ENCODE measurements around the gene NAPG.
"Not testable (repeated sequence)": the region's sequence is repeated elsewhere in the genome, so short reads cannot be mapped to it uniquely, and the experiment has no call there.

Gene NAPG

DNA sequence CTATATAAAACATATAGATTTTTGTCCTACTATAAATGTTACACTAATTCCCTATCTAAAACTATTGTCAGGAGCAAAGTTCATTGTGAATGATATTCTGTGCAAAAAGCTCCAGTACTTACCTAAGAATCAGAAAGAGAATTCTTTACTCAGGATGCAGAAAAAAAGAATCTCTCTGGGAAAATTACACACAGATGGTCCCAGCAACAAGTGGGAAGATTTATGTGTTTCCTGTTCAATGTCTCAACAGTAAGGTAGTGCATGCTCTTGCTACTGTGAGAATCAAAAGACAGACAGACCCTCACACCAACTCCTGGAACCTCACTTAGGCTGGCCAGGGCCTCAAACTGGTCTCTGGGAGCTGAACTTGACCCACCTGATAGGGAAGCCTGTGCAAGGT is 11.2 kb upstream of the NAPG start:
- DNase-seq (ENCODE audit: low read depth), result no peak

DNA sequence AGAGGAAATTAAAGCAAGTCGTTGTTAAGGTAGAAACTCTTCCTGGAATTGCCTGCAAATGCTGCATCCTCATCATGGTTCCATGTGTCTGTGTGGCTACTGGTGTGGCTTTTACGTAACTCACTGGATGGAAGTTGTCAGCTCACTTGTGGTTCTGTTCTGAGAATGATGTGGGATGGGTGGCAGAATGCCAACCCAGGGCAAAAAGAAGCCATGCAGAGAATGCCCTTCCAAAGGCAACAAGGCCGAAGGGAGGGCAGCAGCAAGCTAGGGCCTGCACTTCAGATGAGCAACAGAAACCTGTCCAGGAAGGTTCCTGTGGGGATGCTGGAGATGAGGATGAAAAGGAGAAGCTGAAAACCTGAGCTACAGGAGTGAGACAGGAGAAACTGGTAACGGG is 10.4 kb upstream of the NAPG start:
- no peak for DNase-seq (ENCODE audit: low read depth)

GRCh38 chr18:10516078-10516477 is 9.7 kb upstream of the NAPG start:
- no peak for DNase-seq (ENCODE audit: low read depth)

GRCh38 chr18:10518595-10519255 is 7.1 kb upstream of the NAPG start:
- DNase-seq (ENCODE audit: low read depth), result no peak

- DNase-seq (ENCODE audit: low read depth), result no peak
Measured at GRCh38 chr18:10519366-10519765, 6.5 kb upstream of the NAPG start.

- peak; percentile 27 for DNase-seq (ENCODE audit: low read depth)
Measured at GRCh38 chr18:10519999-10520935, 5.6 kb upstream of the NAPG start.

DNA sequence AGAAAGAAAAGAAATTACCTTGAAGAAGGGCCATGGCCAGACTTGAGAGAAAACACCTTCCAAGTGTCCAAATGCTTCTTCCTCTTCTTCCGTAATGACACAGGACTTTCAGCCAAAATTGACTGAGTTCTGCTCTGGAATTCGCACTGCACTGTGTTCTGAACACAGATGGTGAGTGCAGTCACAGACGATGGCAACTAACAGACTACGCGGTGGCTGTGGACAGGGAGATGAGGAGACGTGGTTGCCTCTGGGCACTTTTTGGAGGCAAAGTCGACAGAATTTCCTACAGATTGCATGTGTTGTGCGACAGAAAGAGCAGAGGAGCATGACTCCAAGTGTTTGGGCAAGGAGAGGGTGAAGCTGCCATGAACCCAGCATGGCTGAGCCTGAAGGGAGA is 4.3 kb upstream of the NAPG start:
- DNase-seq (ENCODE audit: low read depth), result no peak

DNA sequence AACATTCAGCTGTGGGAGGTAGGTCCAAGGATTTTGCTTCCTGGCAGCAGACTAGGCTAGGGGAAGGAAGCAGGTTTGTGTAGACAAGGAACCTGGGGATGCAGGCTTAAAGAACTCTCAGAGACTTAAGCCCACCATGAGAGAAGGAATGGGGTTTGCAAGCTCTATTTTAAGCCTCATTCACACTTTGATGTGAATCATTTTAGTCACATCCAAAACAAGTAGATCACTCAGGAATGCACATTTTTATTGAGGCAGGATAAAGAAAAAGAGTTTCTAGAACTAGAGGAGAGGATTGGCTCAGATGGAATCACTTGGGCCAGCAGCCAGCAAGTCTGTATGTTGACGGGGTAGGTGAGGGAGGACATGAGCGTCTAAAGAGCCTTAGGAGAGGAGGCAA is 3.3 kb upstream of the NAPG start:
- no peak for DNase-seq (ENCODE audit: low read depth)

DNA sequence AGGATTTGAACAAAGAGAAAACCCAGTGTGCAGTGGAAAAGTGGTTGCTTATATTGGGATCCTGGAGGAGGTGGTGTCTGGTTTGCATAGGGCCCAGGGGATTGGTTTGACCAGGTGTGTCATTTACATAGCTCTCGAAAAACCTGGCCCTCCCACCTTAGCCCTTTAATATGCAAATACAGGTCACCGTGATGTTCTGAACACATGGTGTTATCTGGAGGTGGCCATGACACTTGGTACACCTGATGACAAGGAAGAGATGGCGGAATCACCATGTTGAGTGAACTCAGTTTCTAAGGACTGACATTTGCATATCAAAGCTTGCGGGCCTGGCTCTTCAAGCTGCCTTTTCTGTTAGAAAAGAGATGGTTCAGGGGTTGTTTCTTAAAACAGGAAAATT is 2.3 kb upstream of the NAPG start:
- DNase-seq (ENCODE audit: low read depth), result no peak

DNA sequence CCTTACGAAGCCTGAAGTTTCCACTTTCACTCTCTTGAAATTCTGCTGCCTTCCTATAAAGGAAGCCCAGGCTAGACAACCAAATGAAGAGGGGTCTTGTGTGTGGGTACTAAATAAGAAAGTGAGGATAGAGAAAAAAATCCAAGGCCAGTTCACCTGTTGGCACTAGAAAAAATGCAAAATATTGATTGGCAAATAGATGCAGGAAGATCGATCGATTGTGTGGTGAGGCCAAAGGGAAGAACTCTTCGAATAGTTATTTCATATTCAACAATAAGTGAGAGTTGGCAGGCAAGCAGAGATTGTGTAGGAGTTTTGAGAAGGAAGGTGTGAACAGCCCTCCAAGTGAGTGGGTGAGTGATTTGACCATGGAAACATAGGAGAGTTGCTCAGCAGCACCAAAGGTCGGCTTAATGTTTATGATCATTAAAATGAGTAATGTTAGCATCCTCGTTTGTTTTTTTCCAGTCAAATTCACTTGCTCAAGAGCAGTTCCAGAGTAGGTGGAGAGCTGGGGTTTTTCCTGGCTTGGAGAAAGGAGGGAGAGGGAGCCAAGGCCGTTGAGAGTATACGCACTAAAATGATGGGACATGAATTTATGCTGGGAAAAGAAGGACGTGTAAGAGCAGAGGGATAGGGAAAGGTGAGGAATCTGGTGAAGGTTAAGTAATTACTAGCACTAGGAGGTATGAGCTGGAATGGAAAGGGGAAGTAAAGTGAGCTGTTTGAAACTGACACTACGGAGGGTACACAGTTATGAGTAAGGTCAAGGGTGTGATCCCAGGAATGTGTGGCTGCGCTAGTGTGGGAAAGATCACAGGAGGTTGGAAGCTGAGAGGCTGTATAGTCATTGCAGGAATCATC is 1.1 kb upstream of the NAPG start:
- no peak for DNase-seq (ENCODE audit: low read depth)

- no peak for DNase-seq (ENCODE audit: low read depth)
Measured at GRCh38 chr18:10525371-10525691, 496 bp upstream of the NAPG start.

DNA sequence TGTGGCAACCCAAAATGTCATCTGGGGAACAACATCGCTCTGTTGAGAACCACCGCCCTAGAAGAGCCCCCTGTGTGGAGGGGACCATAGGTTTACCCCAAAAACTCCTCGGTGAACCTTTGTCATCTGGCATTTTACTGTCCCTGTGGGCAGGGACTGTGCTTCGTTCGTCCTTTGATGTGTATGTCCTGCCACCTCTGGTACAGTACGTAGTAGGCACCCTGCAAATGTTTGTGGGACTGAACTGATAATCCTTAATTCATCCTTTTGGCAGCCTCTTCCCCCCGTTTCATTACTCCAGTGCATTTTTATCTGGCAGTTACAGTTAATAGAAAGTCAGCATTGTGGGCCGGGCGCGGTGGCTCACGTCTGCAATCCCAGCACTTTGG is 728 bp downstream of the NAPG start:
- no peak for DNase-seq (ENCODE audit: low read depth)

DNA sequence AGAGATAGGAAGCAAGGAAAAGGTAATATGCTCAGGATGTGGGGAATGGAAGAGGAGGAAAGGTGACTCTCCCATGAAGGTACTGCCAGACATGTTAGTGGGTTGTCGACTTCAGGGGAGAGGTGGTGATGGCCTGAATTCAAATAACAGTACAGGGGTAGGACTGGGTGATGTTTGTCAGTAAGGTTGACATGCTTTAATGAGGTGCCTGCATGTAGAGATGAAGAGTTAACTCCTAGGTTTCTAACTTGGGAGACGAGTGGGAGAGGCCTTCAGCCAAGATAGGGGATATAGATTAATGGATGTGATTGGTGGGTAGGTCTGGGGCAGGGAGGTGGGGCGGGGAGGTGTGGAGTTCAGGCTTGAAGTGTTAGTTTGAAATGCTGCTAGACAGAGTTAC is 2.6 kb downstream of the NAPG start:
- no peak for DNase-seq (ENCODE audit: low read depth)

GRCh38 chr18:10530002-10530401 is 4.2 kb downstream of the NAPG start:
- no peak for DNase-seq (ENCODE audit: low read depth)

DNA sequence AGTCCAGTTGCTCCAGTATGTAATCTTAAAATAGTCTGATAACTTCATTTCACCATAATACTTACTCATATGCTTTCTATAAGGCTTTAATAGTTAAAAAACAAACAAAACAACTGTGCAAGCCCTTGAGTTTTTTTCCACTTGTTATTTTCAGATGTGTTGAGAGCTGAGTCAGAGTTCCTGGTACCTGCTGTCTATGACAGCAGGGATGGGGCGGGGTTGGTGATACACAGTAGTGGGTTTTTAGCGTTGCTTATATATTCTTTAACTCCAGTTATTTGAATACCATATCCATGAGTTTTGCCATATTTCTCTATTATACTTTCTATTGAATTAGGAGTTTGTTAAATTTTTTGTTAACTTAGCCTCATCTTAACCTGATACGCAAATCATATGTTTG is 5.0 kb downstream of the NAPG start:
- DNase-seq (ENCODE audit: low read depth), result no peak

DNA sequence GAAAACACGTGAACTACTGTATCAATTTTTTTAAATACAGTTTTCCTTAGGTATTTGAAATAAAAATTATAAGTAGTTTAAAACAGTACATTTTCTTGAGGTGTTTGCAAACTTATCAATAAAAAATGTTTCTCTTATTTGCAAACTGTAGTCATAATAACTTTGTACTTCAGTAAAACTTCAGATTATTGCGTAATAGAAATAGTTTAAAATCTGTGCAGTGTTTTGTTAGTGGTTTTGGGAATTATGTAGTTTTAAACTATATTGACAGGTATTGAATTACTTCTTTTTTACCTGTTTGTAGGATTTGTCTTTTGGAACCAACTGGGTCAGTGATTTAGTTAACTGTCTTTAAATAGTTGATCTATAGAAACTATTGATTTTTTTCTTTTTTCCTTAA is 7.3 kb downstream of the NAPG start:
- no peak for DNase-seq (ENCODE audit: low read depth)

GRCh38 chr18:10536280-10536679 is 10.5 kb downstream of the NAPG start:
- no peak for DNase-seq (ENCODE audit: low read depth)

- no peak for DNase-seq (ENCODE audit: low read depth)
Measured at GRCh38 chr18:10537765-10538164, 11.9 kb downstream of the NAPG start.

DNA sequence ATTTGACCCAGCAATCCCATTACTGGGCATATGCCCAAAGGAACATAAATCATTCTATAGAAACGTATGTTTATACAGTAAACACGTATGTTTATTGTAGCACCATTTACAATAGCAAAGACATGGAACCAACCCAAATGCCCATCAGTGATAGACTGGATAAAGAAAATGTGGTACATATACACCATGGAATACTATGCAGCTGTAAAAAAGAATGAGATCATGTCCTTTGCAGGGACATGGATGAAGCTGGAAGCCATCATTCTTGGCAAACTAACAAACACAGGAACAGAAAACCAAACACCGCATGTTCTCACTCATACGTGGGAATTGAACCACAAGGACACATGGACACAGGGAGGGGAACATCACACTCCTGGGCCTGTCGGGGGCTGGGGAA is 13.3 kb downstream of the NAPG start:
- DNase-seq (ENCODE audit: low read depth), result not testable (repeated sequence)

GRCh38 chr18:10543277-10543676 is 17.4 kb downstream of the NAPG start:
- no peak for DNase-seq (ENCODE audit: low read depth)

GRCh38 chr18:10544093-10544748 is 18.4 kb downstream of the NAPG start:
- no peak for DNase-seq (ENCODE audit: low read depth)

DNA sequence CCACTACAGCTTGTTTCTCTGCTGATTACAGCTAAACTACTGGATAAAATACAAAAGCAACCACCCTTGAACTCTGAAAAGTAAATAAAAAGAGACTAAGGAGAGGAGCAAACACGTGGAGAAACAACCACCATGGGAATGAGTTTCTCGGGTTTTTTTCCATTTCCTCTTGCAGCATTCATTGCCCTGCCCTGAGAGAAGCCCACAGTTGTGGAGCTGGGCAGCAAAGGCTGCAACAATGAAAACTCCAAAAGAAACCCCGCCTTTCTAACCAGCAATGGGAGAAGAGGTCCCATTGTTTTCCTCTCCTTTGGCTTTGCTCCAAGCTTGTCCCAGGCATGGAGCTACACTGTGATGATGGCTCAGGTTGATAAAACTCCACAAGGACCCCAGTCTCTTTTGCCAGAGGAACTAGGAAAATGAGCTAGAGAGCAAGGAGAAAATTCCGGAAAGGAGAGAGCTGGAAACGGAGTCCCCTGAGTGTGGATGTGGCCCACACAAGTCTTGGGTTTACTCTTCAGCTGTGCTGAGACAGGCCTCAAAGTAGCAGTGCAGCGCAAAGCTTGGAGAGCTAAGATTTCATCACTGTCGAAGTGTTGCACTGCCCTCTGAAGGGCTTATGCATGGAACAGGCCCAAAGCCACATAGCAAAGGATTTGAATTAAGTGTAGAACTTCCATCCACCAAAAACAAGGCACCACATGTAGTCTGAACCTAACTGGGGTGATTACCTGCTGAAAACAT is 20.9 kb downstream of the NAPG start:
- no peak for DNase-seq (ENCODE audit: low read depth)

Data from activated T-helper 1 cell treated with Interleukin-2 at 50 U/mL for 16 hours (primary cell).